ENCODE measurements around the gene PSMB10.

- no peak for TF ChIP-seq CTCF (IDR thresholded peaks at IDR 0.05)
- no peak for TF ChIP-seq POLR2A (IDR thresholded peaks at IDR 0.05)
- no peak for TF ChIP-seq EP300 (IDR thresholded peaks at IDR 0.05; ENCODE audit: low read depth)
Observed at GRCh38 chr16:67957622-67958021, 21.0 kb upstream of the PSMB10 start.
